Measurements from ENCODE around the gene RNF144A. TPM values are rescaled to one million over a fixed set of nuclear protein-coding genes. Genes with fewer than 3 reads are reported as not detected.

The RNF144A gene
- total RNA-seq, 6 experiments from 2014 or later, result 1.2 to 3.2 (median 2.0) TPM

GRCh38 chr2:7020059-7020458 is 102.8 kb downstream of the RNF144A start:
- no peaks in the 10 kb centered on the region for H3K4me1 ChIP-seq
- intact Hi-C loops (cut with DNase I), result no loop called here
- H3K4me3 ChIP-seq, result no peak overlapping the region
- H3K9me3 ChIP-seq, result no peaks in the 10 kb centered on the region
- no peaks in the 10 kb centered on the region for H3K36me3 ChIP-seq
- ATAC-seq (no peak), DNase-seq (no peak)
- 77% methylated on average over 3 of the region's 6 CpGs for WGBS (ENCODE audit: insufficient coverage, low coverage, low lambda C conversion rate, missing lambda C conversion rate)
- no peak for TF ChIP-seq POLR2A (IDR thresholded peaks at IDR 0.05)
- TF ChIP-seq CTCF (IDR thresholded peaks at IDR 0.05), result no peak
- H3K27me3 ChIP-seq, result no peaks in the 10 kb centered on the region
- no peak overlapping the region for H3K27ac ChIP-seq

- intact Hi-C loops (cut with DNase I), result no loop called here
- Histone ChIP-seq H3K36me3 (no peaks in the 10 kb centered on the region), H3K4me3 (no peak overlapping the region), H3K27ac (no peak overlapping the region), H3K27me3 (no peaks in the 10 kb centered on the region), H3K9me3 (no peaks in the 10 kb centered on the region), H3K4me1 (no peaks in the 10 kb centered on the region)
- ATAC-seq, result no peak
- no CpG with 5 or more reads among the region's 8 CpGs for WGBS (ENCODE audit: insufficient coverage, low coverage, low lambda C conversion rate, missing lambda C conversion rate)
- DNase-seq, result no peak
- TF ChIP-seq POLR2A (IDR thresholded peaks at IDR 0.05) (no peak), CTCF (IDR thresholded peaks at IDR 0.05) (no peak)
Measured at GRCh38 chr2:7020468-7020867, 103.3 kb downstream of the RNF144A start.

GRCh38 chr2:7020939-7021470 is 103.8 kb downstream of the RNF144A start:
- ATAC-seq (no peak), DNase-seq (no peak)
- Histone ChIP-seq H3K27me3 (no peaks in the 10 kb centered on the region), H3K4me3 (no peak overlapping the region), H3K4me1 (no peaks in the 10 kb centered on the region), H3K27ac (no peak overlapping the region), H3K9me3 (no peaks in the 10 kb centered on the region), H3K36me3 (no peaks in the 10 kb centered on the region)
- TF ChIP-seq POLR2A (IDR thresholded peaks at IDR 0.05) (no peak), CTCF (IDR thresholded peaks at IDR 0.05) (no peak)
- 76% methylated on average over 6 of the region's 11 CpGs for WGBS (ENCODE audit: insufficient coverage, low coverage, low lambda C conversion rate, missing lambda C conversion rate)
- intact Hi-C loops (cut with DNase I), result no loop called here

GRCh38 chr2:7022492-7023385 is 105.5 kb downstream of the RNF144A start:
- ATAC-seq (no peak), DNase-seq (no peak)
- H3K4me3 ChIP-seq, result no peak overlapping the region
- no peaks in the 10 kb centered on the region for H3K27me3 ChIP-seq
- intact Hi-C loops (cut with DNase I), result no loop called here
- H3K36me3 ChIP-seq, result no peaks in the 10 kb centered on the region
- no peaks in the 10 kb centered on the region for H3K9me3 ChIP-seq
- H3K4me1 ChIP-seq, result no peaks in the 10 kb centered on the region
- 78% methylated on average over 11 of the region's 11 CpGs for WGBS (ENCODE audit: insufficient coverage, low coverage, low lambda C conversion rate, missing lambda C conversion rate)
- TF ChIP-seq CTCF (IDR thresholded peaks at IDR 0.05), result no peak
- no peak for TF ChIP-seq POLR2A (IDR thresholded peaks at IDR 0.05)
- H3K27ac ChIP-seq, result no peak overlapping the region

Measured in right lobe of liver (tissue), 6 donors.